Heart right ventricle (tissue), 16 donors: Measurements from ENCODE around the gene TNFRSF8. TPM values are rescaled to one million over a fixed set of nuclear protein-coding genes. Genes with fewer than 3 reads are reported as not detected.

Experiments
- ATAC-seq, 8 donors: fragments of 200-7000 bp; cut with Tn5 transposase; one replicate each; pipeline ENCODE4 v1.9.1; 2020; ENCODE audit warnings: mild to moderate bottlenecking in 8 of 8, moderate library complexity in 8 of 8, moderate number of reproducible peaks in 1 of 8
- DNase-seq, 2 donors: peaks; one replicate each; pipeline ENCODE4 v3.0.0-alpha.2; 2020
- H3K27ac ChIP-seq, 10 donors: fragments of 200-600 bp; sonication (generic) in 2 of 10; one replicate each; pipeline versions ENCODE4 v1.5.0 to v1.8.0; 2020 to 2022; ENCODE audit warnings: mild to moderate bottlenecking in 3 of 10
- H3K27me3 ChIP-seq, 7 donors: fragments of 200-600 bp; one replicate each; pipeline ENCODE4 v1.8.0; 2021 to 2022; ENCODE audit warnings: mild to moderate bottlenecking in 2 of 7
- H3K36me3 ChIP-seq, 9 donors: fragments of 200-600 bp; sonication (generic) in 1 of 9; one replicate each; pipeline versions ENCODE4 v1.5.0 to v1.8.0; 2020 to 2022; ENCODE audit warnings: mild to moderate bottlenecking in 2 of 9
- H3K4me1 ChIP-seq, 9 donors: fragments of 200-600 bp; sonication (generic) in 1 of 9; one replicate each; pipeline versions ENCODE4 v1.5.0 to v1.8.0; 2020 to 2022; ENCODE audit warnings: mild to moderate bottlenecking in 4 of 9
- H3K4me3 ChIP-seq, 10 donors: fragments of 200-600 bp; sonication (generic) in 2 of 10; one replicate each; pipeline versions ENCODE4 v1.5.0 to v1.8.0; 2020 to 2022; ENCODE audit warnings: mild to moderate bottlenecking in 7 of 10, moderate library complexity in 2 of 10
- H3K9me3 ChIP-seq, 11 donors: fragments of 200-600 bp in 10 of 11; sonication (generic) in 2 of 11; one replicate each; pipeline versions ENCODE4 v1.5.0 to v1.8.0; 2013 to 2022; ENCODE audit warnings: mild to moderate bottlenecking in 2 of 11, control low read depth in 1 of 11, moderate library complexity in 1 of 11
- CTCF ChIP-seq, 9 donors: fragments of 200-600 bp; sonication (generic) in 2 of 9; IDR thresholded peaks; one replicate each; pipeline versions ENCODE4 v1.5.0 to v1.8.0; 2021 to 2022; ENCODE audit warnings: antibody characterized with exemption in 9 of 9, mild to moderate bottlenecking in 5 of 9, moderate library complexity in 1 of 9
- WGBS, 2 donors: extraction: QIAGEN DNeasy Blood & Tissue Kit; methylation state at CpG; one replicate each; pipeline ENCODE4 v1.1.7; 2013; ENCODE audit warnings: inconsistent platforms in 1 of 2; 5-methylcytosine and 5-hydroxymethylcytosine counted together
- intact Hi-C, 10 donors: fragments of 100-400 bp; cut with DNase I; formaldehyde crosslinking; loops; one replicate each; pipeline versions ENCODE4 v1.11.1 to v1.14.2; 2022
- long read RNA-seq, 3 donors: library from polyadenylated mRNA; unstranded; transcript quantifications; one replicate each; pipeline ENCODE4 v2.0.0, GENCODE V29; 2020 to 2021
- polyA plus RNA-seq, 2 donors: library from polyadenylated mRNA; stranded (reverse); fragments of 200-250 nt; gene quantifications; one replicate each; pipeline ENCODE4 v1.2.3, GENCODE V29; 2013
- total RNA-seq, 10 donors: library from RNA; stranded (reverse); fragmentation: NEBNext Ultra II Directional in 3 of 10; extraction: Animal tissue kit (Norgen Biotek cat#: 25700) in 3 of 10; gene quantifications; one replicate each; pipeline versions ENCODE4 v1.2.1 to v1.2.4, GENCODE V29; 2021 to 2023
- donor health status: Arrhythmogenic right ventricular cardiomyopathy.
- donor health status: ischemic (EF 13 %, LVEDD 7.1; RV severe dilation, severe dysfunction).
- donor health status: healthy with polysubstance abuse.
- donor health status: DM: no; HTN: yes; CAD: no.
- donor health status: DM: no; HTN: no; CAD: no.
- donor health status: ischemic (EF 25% LVEDD 6.9; RV normal size, moderate dysfunction).
- donor health status: ischemic (EF 25% LVEDD 5.7; RV mildly dilated, moderate dysfunction).
- donor health status: healthy.
- donor health status: DM: yes; HTN: yes; CAD: no.
- donor health status: Ischemic cardiomyopathy.
- donor health status: ischemic (EF 35%, LVEDD 5.7; RV mildly dilated, moderate dysfunction).
- donor health status: nonischemic (EF 11% LVEDD 7.7; RV severe dilation, severe dysfunction).
- donor health status: DM: yes; HTN: yes; CAD: no.
- donor health status: PGD.
- donor health status: ischemic (EF 29% LVEDD 5.4; RV normal size, mild dysfunction).
- donor health status: nonischemic (EF 23%, LVEDD 6.1; RV moderate dilation, normal function).

TNFRSF8 gene
- total RNA-seq: 1 to 10 TPM in 5 of 10 donors, under 1 TPM in 5; 0.21 to 1.7 (median 0.97) TPM
- polyA plus RNA-seq: 1 to 10 TPM; 1.4 to 2.4 TPM
- long read RNA-seq, donor 1, partial matches to known transcripts: 0 of 2 reads
- long read RNA-seq, donor 1, other reads (novel, unspliced or antisense): 1 of 2 reads
- long read RNA-seq, donor 2, partial matches to known transcripts: 0 of 2 reads
- long read RNA-seq, donor 2, other reads (novel, unspliced or antisense): 0 of 2 reads
- long read RNA-seq, donor 3: 0 reads

DNA sequence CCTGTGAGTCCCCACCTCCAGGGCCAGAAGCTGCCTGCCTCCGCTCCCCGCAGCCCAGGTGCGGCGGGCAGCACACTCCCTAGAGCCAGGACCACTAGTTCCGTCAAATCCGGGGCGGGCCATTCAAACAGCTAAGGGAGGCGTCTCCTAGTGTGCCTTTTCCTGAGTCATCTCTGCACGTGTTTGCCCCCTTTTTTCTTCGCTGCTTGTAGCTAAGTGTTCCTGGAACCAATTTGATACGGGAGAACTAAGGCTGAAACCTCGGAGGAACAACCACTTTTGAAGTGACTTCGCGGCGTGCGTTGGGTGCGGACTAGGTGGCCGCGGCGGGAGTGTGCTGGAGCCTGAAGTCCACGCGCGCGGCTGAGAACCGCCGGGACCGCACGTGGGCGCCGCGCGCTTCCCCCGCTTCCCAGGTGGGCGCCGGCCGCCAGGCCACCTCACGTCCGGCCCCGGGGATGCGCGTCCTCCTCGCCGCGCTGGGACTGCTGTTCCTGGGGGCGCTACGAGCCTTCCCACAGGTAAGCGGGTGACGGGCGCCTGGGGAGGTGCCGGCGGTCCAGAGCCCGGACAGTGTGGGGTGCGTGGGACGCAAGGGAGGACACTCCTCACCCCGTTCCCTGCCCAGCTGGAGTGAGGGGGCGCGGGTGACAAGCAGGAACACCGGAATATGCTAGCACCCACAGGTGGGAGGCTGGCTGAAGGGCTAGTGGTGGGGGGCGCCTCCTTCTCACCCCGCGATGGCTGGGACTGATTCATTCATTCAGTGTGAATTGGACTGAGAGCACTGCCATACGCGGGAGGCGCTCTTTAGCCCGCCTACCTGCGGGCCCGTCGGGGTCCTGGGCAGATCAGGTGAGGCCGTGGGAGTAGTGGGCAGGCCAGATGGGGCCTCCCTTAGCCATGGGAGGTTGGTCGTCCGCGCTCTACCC is at the start of gene TNFRSF8:
Gene TNFRSF8 (plus strand): TSS at position 163 of the 932 bp plus-strand sequence. CDS start 296 bp downstream, at position 459.
- peak within 1 kb of the TSS in 3 of 10 donors; percentile 5 to 28 (median 5) for H3K4me3 ChIP-seq
- WGBS, 2 donors: 2 to 3% methylated on average over 72 of the region's 72 CpGs
- H3K36me3 ChIP-seq: no peaks in the 10 kb centered on the region

GRCh38 chr1:12014141-12014991 is 48.7 kb upstream of the TNFRSF8 start:
- H3K36me3 ChIP-seq: peaks cover 0 to 54% (median 28%) of the 10 kb centered on the region in 9 donors
- no peak for TF ChIP-seq CTCF (IDR thresholded peaks at IDR 0.05)
- H3K27ac ChIP-seq: peak overlapping the region in 7 of 10 donors; percentile 21 to 53 (median 33)
- no peak for DNase-seq
- ATAC-seq: peak in 1 of 8 donors; percentile 21
- H3K4me1 ChIP-seq: peaks cover 3 to 36% (median 17%) of the 10 kb centered on the region in 9 donors
- H3K9me3 ChIP-seq: no peaks in the 10 kb centered on the region
- 62 to 67% methylated on average over 16 of the region's 16 CpGs for WGBS, 2 donors
- no peak overlapping the region for H3K4me3 ChIP-seq
- no peaks in the 10 kb centered on the region for H3K27me3 ChIP-seq
- intact Hi-C loops: loop anchor here in 1 of 10 donors (2.0 kb wide), 1 partner anchor 22 kb away; no protein-coding TSS in a partner anchor

More for the DNA sequence above, at the start of gene TNFRSF8:
- ATAC-seq (peak in 1 of 8 donors; percentile 40), DNase-seq (no peak)
- intact Hi-C loops: no loop called here
- Histone ChIP-seq H3K9me3 (peaks cover 0 to 5% (median 0%) of the 10 kb centered on the region in 11 donors), H3K27me3 (peaks cover 19 to 68% (median 60%) of the 10 kb centered on the region in 7 donors), H3K4me1 (peaks cover 0 to 27% (median 11%) of the 10 kb centered on the region in 9 donors), H3K27ac (no peak within 1 kb of the TSS)
- no peak for TF ChIP-seq CTCF (IDR thresholded peaks at IDR 0.05)

- Histone ChIP-seq H3K9me3 (no peaks in the 10 kb centered on the region), H3K4me1 (peaks cover 3 to 41% (median 21%) of the 10 kb centered on the region in 9 donors), H3K4me3 (no peak overlapping the region), H3K36me3 (peaks cover 0 to 47% (median 22%) of the 10 kb centered on the region in 9 donors), H3K27me3 (no peaks in the 10 kb centered on the region), H3K27ac (peak overlapping the region in 4 of 10 donors; percentile 23 to 53 (median 36))
- intact Hi-C loops: loop anchor here in 1 of 10 donors (2.0 kb wide), 1 partner anchor 22 kb away; no protein-coding TSS in a partner anchor
- WGBS, 2 donors: 86 to 88% methylated on average over 10 of the region's 10 CpGs
- DNase-seq: no peak
- no peak for TF ChIP-seq CTCF (IDR thresholded peaks at IDR 0.05)
- ATAC-seq: no peak
Observed at GRCh38 chr1:12015001-12015491, 48.1 kb upstream of the TNFRSF8 start.
